Islet precursor cell (in vitro differentiated cells): ENCODE data around the gene CCDC14.
A peak's percentile ranks its signal among the peaks of the same experiment; 100 is the strongest.
"Not testable (repeated sequence)": the region's sequence is repeated elsewhere in the genome, so short reads cannot be mapped to it uniquely, and the experiment has no call there.

Experiments
- DNase-seq: peaks from one replicate; pipeline ENCODE4 v3.0.0-alpha.2; 2018

Gene CCDC14, protein sequence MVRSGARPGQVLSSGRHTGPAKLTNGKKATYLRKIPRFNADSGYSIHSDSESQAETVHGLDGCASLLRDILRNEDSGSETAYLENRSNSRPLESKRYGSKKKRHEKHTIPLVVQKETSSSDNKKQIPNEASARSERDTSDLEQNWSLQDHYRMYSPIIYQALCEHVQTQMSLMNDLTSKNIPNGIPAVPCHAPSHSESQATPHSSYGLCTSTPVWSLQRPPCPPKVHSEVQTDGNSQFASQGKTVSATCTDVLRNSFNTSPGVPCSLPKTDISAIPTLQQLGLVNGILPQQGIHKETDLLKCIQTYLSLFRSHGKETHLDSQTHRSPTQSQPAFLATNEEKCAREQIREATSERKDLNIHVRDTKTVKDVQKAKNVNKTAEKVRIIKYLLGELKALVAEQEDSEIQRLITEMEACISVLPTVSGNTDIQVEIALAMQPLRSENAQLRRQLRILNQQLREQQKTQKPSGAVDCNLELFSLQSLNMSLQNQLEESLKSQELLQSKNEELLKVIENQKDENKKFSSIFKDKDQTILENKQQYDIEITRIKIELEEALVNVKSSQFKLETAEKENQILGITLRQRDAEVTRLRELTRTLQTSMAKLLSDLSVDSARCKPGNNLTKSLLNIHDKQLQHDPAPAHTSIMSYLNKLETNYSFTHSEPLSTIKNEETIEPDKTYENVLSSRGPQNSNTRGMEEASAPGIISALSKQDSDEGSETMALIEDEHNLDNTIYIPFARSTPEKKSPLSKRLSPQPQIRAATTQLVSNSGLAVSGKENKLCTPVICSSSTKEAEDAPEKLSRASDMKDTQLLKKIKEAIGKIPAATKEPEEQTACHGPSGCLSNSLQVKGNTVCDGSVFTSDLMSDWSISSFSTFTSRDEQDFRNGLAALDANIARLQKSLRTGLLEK

DNA sequence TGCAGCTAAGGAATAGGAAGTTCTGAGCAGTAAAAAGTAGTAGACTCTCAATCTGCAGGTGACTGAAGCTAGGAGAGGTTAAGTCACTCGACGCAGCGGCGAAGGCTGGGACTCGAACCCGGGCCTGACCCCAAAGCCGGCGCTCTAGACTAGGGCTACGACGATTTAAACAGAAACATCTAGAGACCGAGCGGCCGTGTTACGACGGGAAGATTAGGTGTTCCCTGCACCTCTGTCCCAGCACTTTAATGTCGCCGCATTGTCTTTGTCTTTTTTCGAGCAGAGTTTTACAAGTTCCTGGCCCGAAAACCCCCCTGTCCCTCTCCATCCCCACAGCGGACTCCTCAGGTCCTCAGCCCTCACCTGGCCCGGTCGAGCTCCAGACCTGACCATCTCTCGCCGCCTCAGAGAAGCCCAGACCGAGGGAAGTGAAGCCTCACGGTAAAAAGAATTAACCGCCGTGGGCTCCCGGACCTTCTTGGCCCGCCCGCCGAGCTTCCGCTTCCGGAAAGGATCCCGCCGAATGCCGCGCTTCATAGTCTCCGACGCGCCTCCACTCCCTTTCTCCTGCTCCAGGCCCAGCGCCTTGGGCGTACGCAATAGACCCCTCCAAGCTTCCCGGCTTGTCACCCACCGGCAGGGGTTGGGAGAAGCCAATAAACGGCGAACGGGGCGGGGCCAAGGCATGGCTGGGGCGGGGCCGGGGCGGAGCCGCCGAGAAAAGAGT is at the start of gene CCDC14:
Gene CCDC14 (minus strand): TSS at position 449 of the 727 bp plus-strand sequence. CDS start 56 bp downstream, at position 393.
- DNase-seq: peak; percentile 100

DNA sequence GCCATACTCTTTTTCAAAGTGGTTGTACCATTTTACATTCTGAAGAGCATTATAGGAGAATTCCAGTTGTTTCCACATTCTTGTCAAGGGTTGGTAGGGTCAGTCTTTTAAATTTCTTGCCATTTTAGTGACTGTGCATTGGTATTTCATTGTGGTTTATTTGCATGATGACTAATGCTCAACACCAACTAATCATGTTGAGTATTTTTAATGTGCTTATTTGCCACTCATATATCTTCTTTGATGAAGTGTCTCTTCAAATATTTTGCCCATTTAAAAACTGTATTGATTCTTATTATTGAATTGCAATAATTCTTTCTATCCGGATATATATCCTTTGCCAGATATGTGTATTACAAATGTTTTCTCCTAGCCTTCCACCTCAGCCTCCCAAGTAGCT is 47.3 kb upstream of the CCDC14 start:
- not testable (repeated sequence) for DNase-seq

DNA sequence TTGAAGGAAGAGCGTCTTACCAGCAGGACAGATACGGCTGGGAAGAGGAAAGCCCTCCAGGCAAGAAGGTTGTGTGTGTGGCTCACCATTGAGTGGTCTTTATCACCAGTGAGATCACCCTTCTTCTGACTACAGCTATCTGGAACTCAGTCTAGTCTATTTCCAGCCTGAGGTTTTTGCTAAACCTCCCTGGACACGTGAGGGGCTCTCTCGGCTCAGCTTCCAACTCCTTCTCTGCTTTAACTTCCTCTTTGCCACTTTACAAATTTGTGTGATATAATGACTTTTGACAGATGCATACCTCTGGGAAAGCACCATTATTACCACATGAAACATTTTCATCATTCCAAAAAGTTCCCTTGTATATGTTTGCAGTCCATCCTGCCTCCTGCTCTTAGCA is 46.2 kb upstream of the CCDC14 start:
- DNase-seq: peak; percentile 80

DNA sequence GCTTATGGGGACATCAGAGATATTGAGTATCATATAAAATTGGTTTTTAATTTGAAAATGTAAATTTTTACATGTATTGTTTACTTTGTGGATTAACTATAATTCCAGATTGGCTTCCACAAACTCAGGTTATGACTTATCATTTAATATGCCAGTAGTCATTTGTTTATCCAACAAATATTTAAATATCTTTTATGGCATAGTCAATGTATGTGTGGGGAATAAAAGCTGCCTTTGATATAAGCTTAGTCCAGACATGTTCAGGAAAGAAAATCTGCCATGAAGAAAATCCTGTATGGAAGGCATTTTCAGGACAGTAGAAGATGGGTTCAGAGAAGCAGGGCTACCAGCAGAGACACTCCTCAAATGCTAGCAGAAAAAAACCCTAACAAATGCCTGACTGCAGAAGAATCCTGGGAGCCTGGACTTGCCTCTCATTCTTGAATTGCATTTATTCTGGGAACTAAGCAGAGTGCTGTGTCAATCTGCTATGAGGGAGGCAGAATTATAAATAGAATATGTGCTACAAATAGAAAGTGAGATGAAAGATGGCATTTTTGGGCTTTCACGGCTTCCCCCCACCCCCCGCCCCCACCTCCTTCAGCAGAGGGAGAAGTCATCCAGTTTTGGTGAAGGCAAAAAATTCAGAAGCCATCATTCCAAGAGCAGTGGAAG is 41.5 kb upstream of the CCDC14 start:
- not testable (repeated sequence) for DNase-seq

DNA sequence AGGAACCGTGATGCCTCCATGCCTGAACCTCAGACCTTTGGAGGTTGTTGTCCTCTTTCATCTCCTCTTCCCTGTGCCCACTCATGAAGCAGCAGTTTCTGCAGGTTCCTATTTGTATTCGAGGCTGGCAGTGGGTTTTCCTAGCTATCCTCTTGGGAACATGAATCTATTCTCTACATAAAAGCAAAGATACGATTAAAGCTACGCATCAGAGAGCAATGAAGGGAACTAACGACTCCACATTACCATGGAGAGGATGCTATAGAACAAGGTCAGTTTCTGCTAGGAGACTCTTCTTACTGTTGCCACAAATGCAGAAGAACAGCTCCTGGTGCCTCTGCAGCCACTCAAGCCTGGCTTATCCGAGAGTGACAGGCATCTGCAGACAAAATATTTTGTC is 40.3 kb upstream of the CCDC14 start:
- not testable (repeated sequence) for DNase-seq

DNA sequence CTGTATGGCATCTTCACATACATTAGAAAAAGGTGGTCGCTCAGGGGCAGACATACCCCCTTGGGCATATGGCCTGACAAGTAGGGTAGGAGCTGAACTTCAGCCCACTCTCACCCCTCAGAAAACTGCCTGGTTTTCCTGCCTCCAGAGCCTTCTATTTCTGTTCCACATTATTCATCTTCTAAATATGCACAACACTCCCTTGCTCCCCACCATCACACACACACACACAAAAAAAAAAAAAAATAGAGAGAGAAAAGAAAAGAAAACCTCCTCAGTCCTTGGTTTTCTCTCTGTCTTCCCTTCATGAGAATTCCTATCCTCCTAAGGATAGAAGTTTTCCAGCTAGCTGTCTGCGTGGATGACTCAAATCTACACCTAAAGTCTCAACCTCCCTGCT is 36.5 kb upstream of the CCDC14 start:
- no peak for DNase-seq

DNA sequence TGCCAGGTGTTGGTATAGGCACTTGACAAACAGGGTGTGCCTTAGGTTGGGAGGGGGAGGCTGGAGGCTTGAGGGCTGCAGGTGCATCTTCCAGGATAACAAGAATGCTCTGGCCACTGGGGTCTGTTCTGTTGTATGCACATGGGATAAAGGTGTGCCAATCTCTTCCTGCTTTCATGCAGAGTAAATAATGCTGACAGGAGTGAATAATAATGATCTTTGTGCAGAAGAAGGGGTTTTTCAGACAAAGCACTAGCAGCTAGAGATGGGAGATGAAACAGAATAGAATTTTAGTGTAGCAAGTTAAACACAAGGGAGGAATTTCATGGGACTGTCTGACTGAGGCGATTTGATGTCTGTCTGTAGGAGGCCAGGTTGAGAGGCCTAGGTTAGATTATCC is 32.8 kb upstream of the CCDC14 start:
- no peak for DNase-seq

DNA sequence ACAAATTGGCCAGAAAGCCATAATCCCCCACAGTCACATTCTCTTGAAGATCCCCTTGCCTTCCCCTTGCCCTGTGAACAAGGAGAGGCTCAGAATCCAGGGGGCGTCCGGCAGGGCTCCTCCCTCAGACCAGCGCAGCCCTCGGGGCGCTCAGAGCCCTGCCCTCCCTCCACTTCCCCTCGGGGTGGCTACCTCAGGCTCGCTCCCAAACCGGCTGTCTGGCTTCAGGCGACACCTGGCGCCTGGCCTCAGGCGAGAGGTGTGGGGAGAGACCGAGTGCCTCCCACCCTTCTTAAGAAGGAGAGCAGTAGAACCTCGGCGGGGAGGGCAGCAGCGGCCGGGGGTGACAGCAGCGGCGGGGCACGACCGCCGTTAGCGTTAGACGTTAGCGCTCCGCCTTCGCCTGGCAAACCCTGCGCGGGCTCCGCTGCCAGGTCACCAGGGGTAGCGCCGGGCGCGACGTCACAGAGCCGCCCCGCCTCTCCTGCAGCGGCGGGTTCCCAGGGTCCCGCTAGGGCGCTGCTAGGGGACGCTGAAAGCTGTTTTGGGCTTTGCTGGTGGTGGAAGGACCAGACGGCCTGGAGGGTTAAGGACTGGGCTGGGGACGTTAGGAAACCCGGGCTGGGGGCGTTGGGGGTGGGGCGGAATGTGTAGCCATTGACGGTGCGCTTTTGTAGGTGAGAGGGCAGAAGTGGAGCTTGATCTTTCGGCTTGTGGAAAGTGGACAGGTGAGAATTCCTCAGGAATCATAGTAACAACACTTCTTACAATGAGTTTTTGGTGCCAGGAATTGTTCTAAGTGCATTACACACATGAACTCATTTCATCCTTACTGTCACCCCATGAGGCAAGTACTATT is 30.9 kb upstream of the CCDC14 start, which contains the start of gene ROPN1:
Gene ROPN1 (minus strand): TSS at position 395 of the 859 bp plus-strand sequence. CDS start 11,643 bp downstream, outside the sequence.
- not testable (repeated sequence) for DNase-seq

DNA sequence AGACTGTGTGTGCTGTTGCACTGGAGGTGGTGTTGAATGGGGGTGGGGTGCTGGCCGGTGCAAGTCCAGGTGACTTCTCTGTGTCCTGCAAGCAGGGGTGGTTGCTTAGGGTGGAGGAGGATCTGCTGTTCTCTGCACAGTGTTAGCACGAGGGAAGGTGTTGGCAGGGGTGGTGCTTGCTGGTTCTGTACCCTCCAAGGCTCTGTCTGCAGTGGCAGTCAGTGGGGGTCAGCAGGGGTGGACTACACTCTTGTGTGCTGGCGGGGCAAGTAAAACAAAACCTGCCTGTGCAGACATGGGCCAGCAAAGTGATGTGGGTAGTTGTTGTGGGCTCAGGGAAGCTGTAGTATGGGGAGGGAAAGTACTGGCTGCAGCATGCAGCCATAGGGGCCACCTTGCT is 25.4 kb upstream of the CCDC14 start:
- no peak for DNase-seq

DNA sequence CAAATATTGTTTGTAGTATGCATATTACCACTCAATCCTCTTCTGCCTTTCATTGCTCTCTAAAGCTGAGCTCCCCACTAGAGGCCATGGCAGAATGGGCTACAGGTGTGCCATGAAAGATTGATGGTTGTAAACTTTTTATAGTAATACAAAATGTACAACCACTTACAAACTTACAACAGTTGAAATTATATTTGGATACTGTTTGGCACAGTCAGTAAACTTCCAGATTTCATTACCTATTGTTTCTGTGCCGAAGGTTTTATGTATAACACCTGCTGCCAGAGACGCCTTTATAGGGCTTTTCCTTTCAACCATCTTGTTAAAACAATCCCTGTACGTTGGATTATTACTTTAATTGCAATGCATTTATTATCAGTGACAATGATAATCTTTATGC is 23.9 kb upstream of the CCDC14 start:
- DNase-seq: no peak

DNA sequence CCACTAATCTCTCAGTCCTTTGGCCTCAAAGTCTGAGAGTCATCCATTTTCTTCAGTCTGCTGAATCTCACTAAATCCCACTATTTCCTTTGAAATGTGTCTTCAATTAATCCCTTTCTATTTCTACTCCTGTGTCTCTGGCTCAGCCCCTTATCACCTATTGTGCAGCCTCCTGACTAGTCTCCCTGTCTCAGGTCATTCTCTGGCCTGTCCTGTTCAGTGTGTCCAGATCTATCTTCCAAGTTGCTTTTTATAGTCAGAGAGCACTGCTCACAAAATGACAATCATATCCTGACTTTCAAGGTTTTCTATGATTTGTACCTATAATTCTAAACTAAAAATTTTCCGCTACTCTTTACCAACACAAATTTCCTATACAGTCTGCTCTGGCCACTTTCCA is 23.3 kb upstream of the CCDC14 start:
- no peak for DNase-seq

DNA sequence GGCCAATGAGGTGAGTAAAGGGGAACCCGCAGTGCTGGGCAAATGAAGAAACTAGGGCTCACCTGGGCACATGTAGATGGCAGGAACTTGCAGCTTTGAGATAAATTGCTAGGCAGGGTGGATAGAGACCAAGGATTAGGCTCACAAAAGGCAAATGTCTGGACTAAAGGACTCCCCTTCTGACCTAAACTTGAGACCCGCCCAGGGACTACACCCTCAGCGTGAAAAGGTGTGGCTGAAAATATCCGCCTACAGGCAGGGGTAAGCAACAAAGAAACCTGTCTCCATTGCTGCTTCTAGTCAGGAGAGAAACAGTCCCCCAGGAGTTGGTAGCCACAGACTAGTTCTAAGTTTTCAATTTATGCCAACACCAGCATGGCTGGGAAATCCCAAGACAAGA is 20.3 kb upstream of the CCDC14 start:
- not testable (repeated sequence) for DNase-seq

DNA sequence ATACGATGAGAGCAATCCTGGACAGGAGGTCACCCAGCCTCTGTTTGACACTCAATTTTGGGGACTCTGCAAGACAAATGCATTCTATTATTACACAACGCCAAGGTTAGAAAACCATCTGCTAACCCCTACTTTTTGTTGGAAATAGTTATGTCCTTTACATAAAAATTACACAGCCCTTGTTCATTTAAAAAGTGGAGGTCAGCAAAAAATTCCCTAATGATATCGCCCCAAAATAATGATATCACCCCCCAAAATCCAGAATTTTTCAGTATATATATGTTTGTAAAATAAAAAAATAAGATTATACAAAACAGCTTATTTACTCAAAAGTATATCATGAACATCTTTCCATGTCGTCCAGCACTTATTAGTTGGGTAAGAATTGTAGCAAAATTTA is 19.5 kb upstream of the CCDC14 start:
- DNase-seq: no peak

DNA sequence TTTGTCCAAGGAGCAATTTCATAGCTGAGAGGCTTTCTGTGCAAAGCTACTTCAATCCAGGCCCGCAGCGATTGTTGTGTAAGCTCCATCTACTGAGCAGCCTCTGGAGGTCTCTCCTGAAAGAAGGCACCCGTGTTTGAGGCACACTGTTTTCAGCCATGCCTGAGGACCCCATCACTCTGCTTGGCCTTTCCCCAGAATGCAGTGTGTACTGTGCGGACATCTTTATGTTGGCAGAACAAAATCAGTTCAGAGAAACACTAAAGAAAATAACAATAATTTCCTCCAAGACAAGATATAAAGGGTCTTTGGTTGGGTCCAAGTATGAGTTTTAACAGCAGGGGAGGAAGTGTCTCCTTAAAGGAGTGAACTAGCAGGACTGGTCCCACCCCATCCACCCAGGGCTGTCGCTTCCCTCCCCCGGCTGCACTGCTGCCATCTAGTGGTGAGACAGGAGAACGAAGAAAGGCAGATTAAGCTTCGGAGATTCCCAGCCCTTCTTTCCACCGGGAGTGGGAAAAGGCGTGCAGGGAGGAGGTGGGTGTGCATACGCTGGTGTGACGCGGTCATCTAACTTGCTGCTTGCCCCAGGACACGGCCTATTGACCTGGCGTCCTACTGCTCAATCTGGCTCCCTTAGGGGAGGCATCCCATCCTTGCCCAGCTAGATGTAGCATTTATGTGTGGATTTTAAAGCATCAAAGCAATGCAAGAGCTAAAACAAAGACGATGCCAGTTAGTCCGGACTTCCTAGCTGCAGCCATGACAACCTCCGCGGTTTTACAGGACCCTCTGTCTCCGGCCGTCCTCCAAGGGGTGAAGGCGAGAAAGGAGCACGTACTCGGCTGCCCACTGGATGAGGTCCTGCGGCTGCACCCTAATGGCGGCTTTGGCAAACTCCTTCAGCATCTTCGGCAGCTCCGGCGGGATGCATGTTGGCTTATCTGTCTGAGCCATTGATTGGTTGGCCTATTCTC is 18.8 kb upstream of the CCDC14 start:
- DNase-seq: peak; percentile 75

DNA sequence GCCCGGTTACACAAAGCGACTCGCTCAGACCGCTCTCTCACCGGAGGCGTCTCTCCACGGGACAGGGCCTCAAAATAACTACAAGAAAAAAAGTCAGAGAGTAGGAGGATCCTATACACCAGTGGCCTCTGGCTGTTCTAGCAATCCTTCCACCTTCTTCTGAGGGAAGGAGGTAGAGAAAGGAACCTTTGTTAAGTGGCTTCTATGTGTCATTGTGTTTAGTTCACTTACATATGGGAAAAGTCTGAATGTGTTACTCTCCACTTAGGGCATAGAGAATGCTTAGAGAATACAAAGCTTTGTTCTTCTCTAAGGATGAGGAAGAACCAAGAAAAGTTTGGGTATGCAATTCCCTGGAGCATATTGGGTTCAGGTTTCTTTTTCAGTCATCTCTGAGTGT is 15.9 kb upstream of the CCDC14 start:
- not testable (repeated sequence) for DNase-seq

DNA sequence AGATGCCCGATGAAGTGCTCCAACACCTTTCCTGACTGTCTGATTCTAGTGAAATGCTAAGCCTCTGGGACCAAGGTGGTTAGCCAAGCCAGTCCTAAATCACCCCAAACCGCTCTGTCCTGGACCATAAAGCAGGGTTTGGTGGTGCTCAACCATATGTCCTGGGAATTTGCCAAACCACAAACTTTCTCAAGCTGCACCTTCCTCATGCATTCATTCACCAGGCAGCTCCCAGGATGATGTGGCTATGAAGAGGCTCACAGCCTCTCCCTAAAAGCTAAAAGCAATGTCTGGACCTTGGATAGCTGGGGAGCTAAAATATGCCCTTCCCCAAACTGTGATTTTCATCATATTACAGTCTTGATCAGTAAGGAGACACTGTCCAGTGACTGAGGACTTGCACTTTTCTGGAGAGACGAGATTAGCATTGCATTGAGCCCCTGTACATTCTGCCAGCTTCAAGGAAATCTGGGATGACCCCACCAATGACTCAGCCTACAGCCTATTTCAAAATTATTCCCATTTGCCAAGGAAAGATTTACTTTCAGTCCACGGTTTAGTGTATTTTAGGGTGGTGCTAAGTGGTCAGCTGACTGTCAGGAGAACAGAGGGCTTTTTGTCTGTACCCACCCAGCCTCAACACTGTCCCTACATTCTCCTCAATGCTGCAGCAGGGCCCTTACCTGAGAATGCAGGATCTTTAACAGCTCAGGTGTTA is 15.3 kb upstream of the CCDC14 start:
- DNase-seq: not testable (repeated sequence)

DNA sequence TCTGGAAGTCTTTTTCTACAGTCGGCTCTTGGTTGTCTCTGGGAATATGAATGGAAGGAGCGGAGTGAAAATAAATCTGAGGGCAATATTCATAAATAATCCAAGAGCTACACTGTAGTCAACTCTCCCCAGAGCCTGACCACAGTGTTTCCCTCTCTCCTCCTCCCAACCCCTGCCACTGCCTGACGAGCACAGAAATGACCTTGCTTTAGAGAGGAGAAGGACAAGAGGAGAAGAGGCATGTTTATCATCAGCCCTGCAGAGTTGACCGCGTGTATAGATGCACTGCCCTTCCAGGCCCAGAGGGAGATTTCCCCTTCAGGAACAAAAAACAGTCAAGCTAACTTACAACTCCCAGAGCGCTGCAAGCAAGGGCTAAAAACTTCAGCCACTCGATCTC is 14.0 kb upstream of the CCDC14 start:
- DNase-seq: not testable (repeated sequence)

DNA sequence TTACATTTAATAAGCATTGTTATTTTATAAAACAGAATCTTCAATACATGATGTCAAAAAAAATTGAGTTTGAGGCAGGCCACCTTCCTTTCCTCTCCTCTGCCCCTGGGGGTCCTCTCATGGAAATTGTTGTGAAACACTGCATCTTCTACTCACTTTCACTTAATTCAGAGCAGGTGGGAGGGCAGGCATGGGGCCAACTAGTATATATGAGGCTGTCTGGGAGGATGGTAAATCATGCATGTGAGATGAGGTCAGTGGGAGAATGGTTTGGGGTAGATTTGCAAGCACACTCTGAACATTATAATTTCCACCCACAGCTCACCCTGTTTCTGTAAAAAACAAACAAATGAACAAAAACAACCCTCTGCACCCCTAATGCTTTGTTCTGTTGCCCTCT is 10.4 kb upstream of the CCDC14 start:
- DNase-seq: no peak

DNA sequence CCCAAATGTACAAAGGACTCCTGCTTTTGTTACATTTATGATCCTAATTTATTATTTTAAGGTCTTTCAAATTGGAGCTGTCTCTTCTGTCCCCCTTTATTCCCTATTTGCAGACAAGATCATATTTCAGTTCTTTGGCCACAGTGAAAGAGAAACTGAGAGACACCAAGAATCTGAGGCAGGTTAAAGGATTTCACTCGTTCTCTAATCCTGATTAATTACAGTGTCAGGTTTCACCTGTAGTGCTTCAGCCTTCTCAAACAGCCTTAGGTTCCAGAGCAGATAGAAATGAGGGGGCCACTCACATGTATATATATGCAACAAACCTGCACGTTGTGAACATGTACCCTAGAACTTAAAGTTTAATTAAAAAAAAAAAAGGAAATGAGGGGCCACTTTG is 6.2 kb upstream of the CCDC14 start:
- not testable (repeated sequence) for DNase-seq
